SK-N-SH treated with all-trans-retinoic acid at 6 μM for 48 hours (cell line): ENCODE measurements around the gene PLAAT3.

Source experiments
- ATAC-seq: fragments of 200-7000 bp; cut with Tn5 transposase; 3 replicates; pipeline ENCODE4 v1.9.1; 2020; ENCODE audit warnings: mild to moderate bottlenecking, moderate library complexity
- BACH2 ChIP-seq: fragments of 250-450 bp; sonication (Bioruptor Pico); IDR thresholded peaks from 2 replicates; pipeline ENCODE4 v1.9.0; 2021; ENCODE audit warnings: mild to moderate bottlenecking, borderline replicate concordance
- CSDC2 ChIP-seq: fragments of 250-450 bp; sonication (Bioruptor Pico); IDR thresholded peaks from 2 replicates; pipeline ENCODE4 v1.5.0; 2020; ENCODE audit warnings: mild to moderate bottlenecking, moderate library complexity
- ESRRG ChIP-seq: fragments of 250-450 bp; sonication (Bioruptor Pico); IDR thresholded peaks from 2 replicates; pipeline ENCODE4 v1.6.1; 2021; ENCODE audit warnings: mild to moderate bottlenecking
- GLIS3 ChIP-seq: fragments of 250-450 bp; sonication (Bioruptor Pico); IDR thresholded peaks from 2 replicates; pipeline ENCODE4 v1.5.0; 2020; ENCODE audit warnings: mild to moderate bottlenecking, moderate library complexity
- ISL1 ChIP-seq: fragments of 250-450 bp; sonication (Bioruptor Pico); IDR thresholded peaks from 2 replicates; pipeline ENCODE4 v2.1.2; 2022; ENCODE audit warnings: mild to moderate bottlenecking, moderate library complexity
- OSR1 ChIP-seq: fragments of 250-450 bp; sonication (Bioruptor Pico); IDR thresholded peaks from 2 replicates; pipeline ENCODE4 v1.8.0; 2022; ENCODE audit warnings: moderate library complexity, mild to moderate bottlenecking, inconsistent platforms
- PPARA ChIP-seq: fragments of 250-450 bp; sonication (Bioruptor Pico); IDR thresholded peaks from 2 replicates; pipeline ENCODE4 v1.5.0; 2020; ENCODE audit warnings: mild to moderate bottlenecking, borderline replicate concordance
- RARB ChIP-seq: fragments of 250-450 bp; sonication (Bioruptor Pico); IDR thresholded peaks from 2 replicates; pipeline ENCODE4 v1.8.0; 2021; ENCODE audit warnings: mild to moderate bottlenecking, moderate library complexity
- SNAI2 ChIP-seq: fragments of 250-450 bp; sonication (Bioruptor Pico); IDR thresholded peaks from 2 replicates; pipeline ENCODE4 v1.5.0; 2020; ENCODE audit warnings: mild to moderate bottlenecking, moderate library complexity
- TCF4 ChIP-seq: fragments of 250-450 bp; sonication (Bioruptor Pico); IDR thresholded peaks from 2 replicates; pipeline ENCODE4 v1.8.0; 2021; ENCODE audit warnings: mild to moderate bottlenecking, moderate library complexity, borderline replicate concordance
- TOX ChIP-seq: fragments of 250-450 bp; sonication (Bioruptor Pico); IDR thresholded peaks from 2 replicates; pipeline ENCODE4 v1.8.0; 2021; ENCODE audit warnings: mild to moderate bottlenecking, moderate library complexity, borderline replicate concordance
- ZC3H10 ChIP-seq: fragments of 250-450 bp; sonication (Bioruptor Pico); IDR thresholded peaks from 2 replicates; pipeline ENCODE4 v1.5.1; 2021; ENCODE audit warnings: mild to moderate bottlenecking, moderate library complexity
- ZFP3 ChIP-seq: fragments of 250-450 bp; sonication (Bioruptor Pico); IDR thresholded peaks from 2 replicates; pipeline ENCODE4 v1.5.0; 2020; ENCODE audit warnings: mild to moderate bottlenecking, moderate library complexity
- ZFP30 ChIP-seq: fragments of 450-650 bp; formaldehyde crosslinking; IDR thresholded peaks from 2 replicates; pipeline ENCODE4 v1.5.0; 2022; ENCODE audit warnings: mild to moderate bottlenecking, moderate library complexity
- ZNF565 ChIP-seq: fragments of 450-650 bp; formaldehyde crosslinking; conservative IDR thresholded peaks from 2 replicates; pipeline ENCODE4 v1.5.0; 2020; ENCODE audit warnings: low read depth, mild to moderate bottlenecking, moderate library complexity
- ZNF70 ChIP-seq: fragments of 450-650 bp; formaldehyde crosslinking; IDR thresholded peaks from 2 replicates; pipeline ENCODE4 v1.5.0; 2020; ENCODE audit warnings: mild to moderate bottlenecking, moderate library complexity
- ZNF8 ChIP-seq: fragments of 450-650 bp; formaldehyde crosslinking; IDR thresholded peaks from 2 replicates; pipeline ENCODE4 v1.5.0; 2020; ENCODE audit warnings: mild to moderate bottlenecking, moderate library complexity
- TF ChIP-seq, protein P1 (sequence below): fragments of 250-450 bp; sonication (Bioruptor Pico); IDR thresholded peaks from 2 replicates; pipeline ENCODE4 v1.8.0; 2021; ENCODE audit warnings: low read depth, mild to moderate bottlenecking, moderate library complexity, borderline replicate concordance
- TF ChIP-seq, protein P2 (sequence below): fragments of 250-450 bp; sonication (Bioruptor Pico); IDR thresholded peaks from 2 replicates; pipeline ENCODE4 v1.8.0; 2020; ENCODE audit warnings: mild to moderate bottlenecking, moderate library complexity, borderline replicate concordance
- TF ChIP-seq, protein P3 (sequence below): fragments of 250-450 bp; sonication (Bioruptor Pico); IDR thresholded peaks from 2 replicates; pipeline ENCODE4 v1.5.1; 2021; ENCODE audit warnings: mild to moderate bottlenecking, moderate library complexity
- TF ChIP-seq, protein P4 (sequence below): fragments of 250-450 bp; sonication (Bioruptor Pico); IDR thresholded peaks from 2 replicates; pipeline ENCODE4 v1.5.1; 2020; ENCODE audit warnings: low read depth, mild to moderate bottlenecking, moderate library complexity
- TF ChIP-seq, protein P5 (sequence below): fragments of 250-450 bp; sonication (Bioruptor Pico); IDR thresholded peaks from 2 replicates; pipeline ENCODE4 v1.5.0; 2020; ENCODE audit warnings: mild to moderate bottlenecking, moderate library complexity

Gene PLAAT3

DNA sequence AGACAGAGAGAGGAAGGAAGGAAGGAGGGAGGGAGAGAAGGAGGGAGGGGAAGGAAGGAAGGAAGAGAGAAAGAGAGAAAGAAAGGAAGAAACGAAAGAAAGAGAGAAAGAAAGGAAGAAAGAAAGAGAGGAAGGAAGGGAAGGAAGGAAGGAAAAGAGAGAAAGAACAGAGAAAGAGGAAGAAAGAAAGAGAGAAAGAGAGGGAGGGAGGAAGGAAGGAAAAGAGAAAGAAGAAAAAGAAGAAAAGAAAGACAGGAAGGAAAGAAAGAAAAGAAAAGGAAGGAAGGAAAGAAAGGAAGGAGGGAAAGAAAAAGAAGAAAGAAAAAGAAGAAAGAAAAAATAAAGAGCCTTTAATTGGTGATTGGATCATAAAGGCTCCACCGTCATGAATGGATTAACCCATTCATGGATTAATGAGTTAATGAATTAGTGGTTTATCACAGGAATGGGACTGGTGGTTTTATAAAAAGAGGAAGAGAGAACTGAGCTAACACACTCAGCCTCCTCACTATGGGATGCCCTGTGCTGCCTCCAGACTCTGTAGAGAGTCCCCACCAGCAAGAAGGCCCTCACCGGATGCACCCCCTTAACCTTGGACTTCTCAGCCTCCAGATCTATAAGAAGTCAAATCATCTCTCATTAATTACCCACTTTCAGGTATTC is 42.1 kb downstream of the PLAAT3 start:
- ATAC-seq, result no peak
- TF ChIP-seq ZNF70 (no peak), CSDC2 (CRISPR knock-in tag) (no peak), ISL1 (no peak), ZC3H10 (no peak), ZNF565 (CRISPR knock-in tag) (no peak), RARB (CRISPR knock-in tag) (no peak), TOX (no peak), GLIS3 (CRISPR knock-in tag) (no peak), ZNF8 (CRISPR knock-in tag) (no peak), PPARA (CRISPR knock-in tag) (no peak), SNAI2 (CRISPR knock-in tag) (no peak), OSR1 (CRISPR knock-in tag) (no peak), ZFP30 (no peak), TCF4 (CRISPR knock-in tag) (no peak)
- TF ChIP-seq, protein P1, sequence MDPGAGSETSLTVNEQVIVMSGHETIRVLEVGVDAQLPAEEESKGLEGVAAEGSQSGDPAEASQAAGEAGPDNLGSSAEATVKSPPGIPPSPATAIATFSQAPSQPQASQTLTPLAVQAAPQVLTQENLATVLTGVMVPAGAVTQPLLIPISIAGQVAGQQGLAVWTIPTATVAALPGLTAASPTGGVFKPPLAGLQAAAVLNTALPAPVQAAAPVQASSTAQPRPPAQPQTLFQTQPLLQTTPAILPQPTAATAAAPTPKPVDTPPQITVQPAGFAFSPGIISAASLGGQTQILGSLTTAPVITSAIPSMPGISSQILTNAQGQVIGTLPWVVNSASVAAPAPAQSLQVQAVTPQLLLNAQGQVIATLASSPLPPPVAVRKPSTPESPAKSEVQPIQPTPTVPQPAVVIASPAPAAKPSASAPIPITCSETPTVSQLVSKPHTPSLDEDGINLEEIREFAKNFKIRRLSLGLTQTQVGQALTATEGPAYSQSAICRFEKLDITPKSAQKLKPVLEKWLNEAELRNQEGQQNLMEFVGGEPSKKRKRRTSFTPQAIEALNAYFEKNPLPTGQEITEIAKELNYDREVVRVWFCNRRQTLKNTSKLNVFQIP (CRISPR knock-in tag), result no peak
- TF ChIP-seq, protein P2, sequence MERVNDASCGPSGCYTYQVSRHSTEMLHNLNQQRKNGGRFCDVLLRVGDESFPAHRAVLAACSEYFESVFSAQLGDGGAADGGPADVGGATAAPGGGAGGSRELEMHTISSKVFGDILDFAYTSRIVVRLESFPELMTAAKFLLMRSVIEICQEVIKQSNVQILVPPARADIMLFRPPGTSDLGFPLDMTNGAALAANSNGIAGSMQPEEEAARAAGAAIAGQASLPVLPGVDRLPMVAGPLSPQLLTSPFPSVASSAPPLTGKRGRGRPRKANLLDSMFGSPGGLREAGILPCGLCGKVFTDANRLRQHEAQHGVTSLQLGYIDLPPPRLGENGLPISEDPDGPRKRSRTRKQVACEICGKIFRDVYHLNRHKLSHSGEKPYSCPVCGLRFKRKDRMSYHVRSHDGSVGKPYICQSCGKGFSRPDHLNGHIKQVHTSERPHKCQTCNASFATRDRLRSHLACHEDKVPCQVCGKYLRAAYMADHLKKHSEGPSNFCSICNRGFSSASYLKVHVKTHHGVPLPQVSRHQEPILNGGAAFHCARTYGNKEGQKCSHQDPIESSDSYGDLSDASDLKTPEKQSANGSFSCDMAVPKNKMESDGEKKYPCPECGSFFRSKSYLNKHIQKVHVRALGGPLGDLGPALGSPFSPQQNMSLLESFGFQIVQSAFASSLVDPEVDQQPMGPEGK, result no peak
- TF ChIP-seq, protein P3, sequence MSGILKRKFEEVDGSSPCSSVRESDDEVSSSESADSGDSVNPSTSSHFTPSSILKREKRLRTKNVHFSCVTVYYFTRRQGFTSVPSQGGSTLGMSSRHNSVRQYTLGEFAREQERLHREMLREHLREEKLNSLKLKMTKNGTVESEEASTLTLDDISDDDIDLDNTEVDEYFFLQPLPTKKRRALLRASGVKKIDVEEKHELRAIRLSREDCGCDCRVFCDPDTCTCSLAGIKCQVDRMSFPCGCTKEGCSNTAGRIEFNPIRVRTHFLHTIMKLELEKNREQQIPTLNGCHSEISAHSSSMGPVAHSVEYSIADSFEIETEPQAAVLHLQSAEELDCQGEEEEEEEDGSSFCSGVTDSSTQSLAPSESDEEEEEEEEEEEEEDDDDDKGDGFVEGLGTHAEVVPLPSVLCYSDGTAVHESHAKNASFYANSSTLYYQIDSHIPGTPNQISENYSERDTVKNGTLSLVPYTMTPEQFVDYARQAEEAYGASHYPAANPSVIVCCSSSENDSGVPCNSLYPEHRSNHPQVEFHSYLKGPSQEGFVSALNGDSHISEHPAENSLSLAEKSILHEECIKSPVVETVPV (CRISPR knock-in tag), result no peak

DNA sequence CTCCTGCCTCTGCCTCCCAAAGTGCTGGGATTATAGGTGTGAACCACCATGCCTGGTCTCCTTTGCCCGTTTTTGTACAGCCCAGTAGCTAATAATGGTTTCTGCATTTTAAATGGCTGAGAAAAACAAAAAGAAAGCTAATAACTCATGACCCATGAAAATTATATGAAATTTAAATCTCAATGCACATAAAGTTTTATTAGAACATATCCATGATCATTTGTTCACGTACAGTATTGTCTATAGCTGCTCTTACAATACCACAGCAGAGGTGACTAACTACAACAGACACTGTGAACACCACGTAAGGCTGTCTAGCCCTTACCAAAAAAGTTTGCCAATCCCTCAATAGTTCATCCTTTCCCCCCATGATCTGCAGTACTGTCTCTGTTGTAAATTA is 44.7 kb downstream of the PLAAT3 start:
- no peak for ATAC-seq
- TF ChIP-seq, protein P3 (CRISPR knock-in tag), result no peak
- TF ChIP-seq ZC3H10 (no peak), GLIS3 (CRISPR knock-in tag) (no peak), ZNF70 (no peak), ZFP3 (CRISPR knock-in tag) (no peak), ZNF565 (CRISPR knock-in tag) (no peak), BACH2 (CRISPR knock-in tag) (no peak), OSR1 (CRISPR knock-in tag) (no peak), CSDC2 (CRISPR knock-in tag) (no peak), SNAI2 (CRISPR knock-in tag) (no peak), ESRRG (CRISPR knock-in tag) (no peak)
- TF ChIP-seq, protein P4, sequence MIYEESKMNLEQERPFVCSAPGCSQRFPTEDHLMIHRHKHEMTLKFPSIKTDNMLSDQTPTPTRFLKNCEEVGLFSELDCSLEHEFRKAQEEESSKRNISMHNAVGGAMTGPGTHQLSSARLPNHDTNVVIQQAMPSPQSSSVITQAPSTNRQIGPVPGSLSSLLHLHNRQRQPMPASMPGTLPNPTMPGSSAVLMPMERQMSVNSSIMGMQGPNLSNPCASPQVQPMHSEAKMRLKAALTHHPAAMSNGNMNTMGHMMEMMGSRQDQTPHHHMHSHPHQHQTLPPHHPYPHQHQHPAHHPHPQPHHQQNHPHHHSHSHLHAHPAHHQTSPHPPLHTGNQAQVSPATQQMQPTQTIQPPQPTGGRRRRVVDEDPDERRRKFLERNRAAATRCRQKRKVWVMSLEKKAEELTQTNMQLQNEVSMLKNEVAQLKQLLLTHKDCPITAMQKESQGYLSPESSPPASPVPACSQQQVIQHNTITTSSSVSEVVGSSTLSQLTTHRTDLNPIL (CRISPR knock-in tag), result no peak
- TF ChIP-seq, protein P1 (CRISPR knock-in tag), result no peak
- TF ChIP-seq, protein P5, sequence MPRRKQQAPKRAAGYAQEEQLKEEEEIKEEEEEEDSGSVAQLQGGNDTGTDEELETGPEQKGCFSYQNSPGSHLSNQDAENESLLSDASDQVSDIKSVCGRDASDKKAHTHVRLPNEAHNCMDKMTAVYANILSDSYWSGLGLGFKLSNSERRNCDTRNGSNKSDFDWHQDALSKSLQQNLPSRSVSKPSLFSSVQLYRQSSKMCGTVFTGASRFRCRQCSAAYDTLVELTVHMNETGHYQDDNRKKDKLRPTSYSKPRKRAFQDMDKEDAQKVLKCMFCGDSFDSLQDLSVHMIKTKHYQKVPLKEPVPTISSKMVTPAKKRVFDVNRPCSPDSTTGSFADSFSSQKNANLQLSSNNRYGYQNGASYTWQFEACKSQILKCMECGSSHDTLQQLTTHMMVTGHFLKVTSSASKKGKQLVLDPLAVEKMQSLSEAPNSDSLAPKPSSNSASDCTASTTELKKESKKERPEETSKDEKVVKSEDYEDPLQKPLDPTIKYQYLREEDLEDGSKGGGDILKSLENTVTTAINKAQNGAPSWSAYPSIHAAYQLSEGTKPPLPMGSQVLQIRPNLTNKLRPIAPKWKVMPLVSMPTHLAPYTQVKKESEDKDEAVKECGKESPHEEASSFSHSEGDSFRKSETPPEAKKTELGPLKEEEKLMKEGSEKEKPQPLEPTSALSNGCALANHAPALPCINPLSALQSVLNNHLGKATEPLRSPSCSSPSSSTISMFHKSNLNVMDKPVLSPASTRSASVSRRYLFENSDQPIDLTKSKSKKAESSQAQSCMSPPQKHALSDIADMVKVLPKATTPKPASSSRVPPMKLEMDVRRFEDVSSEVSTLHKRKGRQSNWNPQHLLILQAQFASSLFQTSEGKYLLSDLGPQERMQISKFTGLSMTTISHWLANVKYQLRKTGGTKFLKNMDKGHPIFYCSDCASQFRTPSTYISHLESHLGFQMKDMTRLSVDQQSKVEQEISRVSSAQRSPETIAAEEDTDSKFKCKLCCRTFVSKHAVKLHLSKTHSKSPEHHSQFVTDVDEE (CRISPR knock-in tag), result no peak
